C4-2B (cell line): ENCODE data around the gene FMO4.

Experiments
- H3K27ac ChIP-seq: fragments of 450-650 bp; 2 replicates; pipeline ENCODE4 v1.5.1; 2017
- ZFX ChIP-seq: fragments of 450-650 bp; IDR thresholded peaks from 2 replicates; pipeline ENCODE4 v1.6.1; 2017
- TF ChIP-seq, protein P1 (sequence below): fragments of 450-650 bp; conservative IDR thresholded peaks from 2 replicates; pipeline ENCODE4 v1.5.1; 2017; ENCODE audit warnings: mild to moderate bottlenecking

The FMO4 gene, protein sequence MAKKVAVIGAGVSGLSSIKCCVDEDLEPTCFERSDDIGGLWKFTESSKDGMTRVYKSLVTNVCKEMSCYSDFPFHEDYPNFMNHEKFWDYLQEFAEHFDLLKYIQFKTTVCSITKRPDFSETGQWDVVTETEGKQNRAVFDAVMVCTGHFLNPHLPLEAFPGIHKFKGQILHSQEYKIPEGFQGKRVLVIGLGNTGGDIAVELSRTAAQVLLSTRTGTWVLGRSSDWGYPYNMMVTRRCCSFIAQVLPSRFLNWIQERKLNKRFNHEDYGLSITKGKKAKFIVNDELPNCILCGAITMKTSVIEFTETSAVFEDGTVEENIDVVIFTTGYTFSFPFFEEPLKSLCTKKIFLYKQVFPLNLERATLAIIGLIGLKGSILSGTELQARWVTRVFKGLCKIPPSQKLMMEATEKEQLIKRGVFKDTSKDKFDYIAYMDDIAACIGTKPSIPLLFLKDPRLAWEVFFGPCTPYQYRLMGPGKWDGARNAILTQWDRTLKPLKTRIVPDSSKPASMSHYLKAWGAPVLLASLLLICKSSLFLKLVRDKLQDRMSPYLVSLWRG

DNA sequence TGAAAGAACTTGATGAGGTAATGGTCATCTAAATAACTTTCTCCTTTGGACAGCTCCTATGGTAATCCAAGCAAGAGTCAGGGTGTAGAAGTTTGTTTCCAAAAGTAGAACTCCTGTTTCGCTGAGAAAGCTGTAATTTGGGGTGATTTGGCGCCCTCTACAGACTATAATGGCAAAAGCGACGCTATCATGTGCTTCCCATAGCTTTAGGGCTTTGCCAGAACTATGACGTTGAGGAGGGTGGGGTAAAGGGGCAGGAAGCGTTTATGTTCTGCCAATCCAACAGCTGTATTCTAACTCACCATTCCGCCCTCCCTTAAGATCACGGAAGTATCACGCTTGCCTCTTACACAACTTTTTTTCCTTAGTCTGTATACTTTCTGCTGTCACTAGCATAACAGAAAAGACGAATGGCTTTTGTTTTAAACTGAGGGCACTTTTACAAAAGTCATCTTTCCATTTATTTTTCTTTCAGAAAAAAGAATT lies at the start of gene FMO4:
Gene FMO4 (plus strand): TSS at position 349 of the 486 bp plus-strand sequence. CDS start 5,643 bp downstream, outside the sequence.
- no peak within 1 kb of the TSS for H3K27ac ChIP-seq
- no peak for TF ChIP-seq ZFX
- TF ChIP-seq, protein P1, sequence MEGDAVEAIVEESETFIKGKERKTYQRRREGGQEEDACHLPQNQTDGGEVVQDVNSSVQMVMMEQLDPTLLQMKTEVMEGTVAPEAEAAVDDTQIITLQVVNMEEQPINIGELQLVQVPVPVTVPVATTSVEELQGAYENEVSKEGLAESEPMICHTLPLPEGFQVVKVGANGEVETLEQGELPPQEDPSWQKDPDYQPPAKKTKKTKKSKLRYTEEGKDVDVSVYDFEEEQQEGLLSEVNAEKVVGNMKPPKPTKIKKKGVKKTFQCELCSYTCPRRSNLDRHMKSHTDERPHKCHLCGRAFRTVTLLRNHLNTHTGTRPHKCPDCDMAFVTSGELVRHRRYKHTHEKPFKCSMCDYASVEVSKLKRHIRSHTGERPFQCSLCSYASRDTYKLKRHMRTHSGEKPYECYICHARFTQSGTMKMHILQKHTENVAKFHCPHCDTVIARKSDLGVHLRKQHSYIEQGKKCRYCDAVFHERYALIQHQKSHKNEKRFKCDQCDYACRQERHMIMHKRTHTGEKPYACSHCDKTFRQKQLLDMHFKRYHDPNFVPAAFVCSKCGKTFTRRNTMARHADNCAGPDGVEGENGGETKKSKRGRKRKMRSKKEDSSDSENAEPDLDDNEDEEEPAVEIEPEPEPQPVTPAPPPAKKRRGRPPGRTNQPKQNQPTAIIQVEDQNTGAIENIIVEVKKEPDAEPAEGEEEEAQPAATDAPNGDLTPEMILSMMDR: peak; percentile 94

DNA sequence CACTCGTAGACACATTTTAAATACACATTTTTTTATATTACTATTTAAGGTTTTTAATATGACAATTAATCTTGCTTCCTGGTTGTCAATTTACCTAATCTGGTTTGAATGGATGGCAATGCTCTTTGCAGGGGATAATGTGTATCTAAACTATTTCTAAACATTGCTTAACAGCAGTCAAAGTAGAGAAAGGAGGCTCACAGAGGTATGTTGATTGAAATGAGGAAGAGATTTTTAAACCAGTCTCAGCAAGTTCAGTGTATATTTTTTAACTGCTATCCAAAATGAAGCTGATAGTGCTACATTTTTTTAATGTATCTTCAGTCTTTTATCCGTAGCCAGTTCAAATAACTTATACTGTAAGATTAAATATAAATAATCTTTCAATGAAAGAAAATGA lies 48.3 kb upstream of the FMO4 start:
- H3K27ac ChIP-seq: no peak overlapping the region
- TF ChIP-seq, protein P1: no peak

DNA sequence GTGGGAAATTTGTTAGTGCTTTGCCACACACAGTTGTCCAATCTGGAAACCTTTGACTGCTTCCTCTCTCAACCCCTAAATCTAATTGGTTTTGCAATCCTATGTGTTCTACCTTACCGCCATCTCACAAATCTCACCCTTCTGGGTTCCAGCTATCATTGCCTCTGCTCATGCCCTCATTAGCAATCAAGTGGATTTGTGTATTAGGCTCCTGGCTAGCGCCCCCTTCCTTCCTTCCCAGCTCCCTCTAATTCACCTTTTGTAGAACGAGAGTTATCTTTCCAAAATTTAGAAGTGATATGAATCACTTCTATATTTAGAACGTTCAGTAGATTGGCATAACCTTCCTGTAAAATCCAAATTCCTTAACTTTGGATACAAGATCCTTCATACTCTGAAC lies 47.1 kb upstream of the FMO4 start:
- no peak overlapping the region for H3K27ac ChIP-seq
- TF ChIP-seq, protein P1: no peak
- no peak for TF ChIP-seq ZFX

DNA sequence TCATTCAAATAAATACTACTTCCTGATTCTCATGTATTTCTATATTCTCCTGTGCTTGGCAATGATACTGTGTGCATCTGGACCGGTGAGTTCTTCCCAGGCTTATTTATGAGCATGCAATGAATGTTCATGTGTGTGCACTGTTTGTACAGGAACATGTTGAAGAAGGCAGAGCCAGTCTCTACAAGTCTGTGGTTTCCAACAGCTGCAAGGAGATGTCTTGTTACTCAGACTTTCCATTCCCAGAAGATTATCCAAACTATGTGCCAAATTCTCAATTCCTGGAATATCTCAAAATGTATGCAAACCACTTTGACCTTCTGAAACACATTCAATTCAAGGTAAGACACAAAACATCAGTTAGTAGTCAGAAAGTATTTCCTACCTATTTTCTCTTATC lies 46.6 kb upstream of the FMO4 start:
- no peak for TF ChIP-seq ZFX
- TF ChIP-seq, protein P1: no peak
- no peak overlapping the region for H3K27ac ChIP-seq

DNA sequence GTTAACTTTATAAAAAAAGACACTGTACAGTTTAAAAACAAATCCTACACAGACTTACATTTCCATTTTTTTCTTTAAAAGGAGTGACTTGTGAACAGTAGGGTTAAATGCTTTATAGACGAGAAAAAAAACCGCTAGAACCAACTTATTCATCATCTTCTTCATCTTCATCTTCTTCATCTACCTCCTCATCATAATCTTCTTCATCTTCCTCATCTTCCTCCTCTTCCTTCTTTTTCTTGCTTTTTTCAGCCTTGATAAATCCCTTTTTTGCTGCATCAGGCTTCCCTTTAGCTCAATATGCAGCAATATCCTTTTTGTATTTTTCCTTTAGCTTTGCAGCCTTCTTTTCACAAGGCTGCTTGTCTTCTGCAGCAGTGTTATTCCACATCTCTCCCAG lies 43.2 kb upstream of the FMO4 start:
- TF ChIP-seq ZFX: no peak
- TF ChIP-seq, protein P1: no peak
- H3K27ac ChIP-seq: no peak overlapping the region

DNA sequence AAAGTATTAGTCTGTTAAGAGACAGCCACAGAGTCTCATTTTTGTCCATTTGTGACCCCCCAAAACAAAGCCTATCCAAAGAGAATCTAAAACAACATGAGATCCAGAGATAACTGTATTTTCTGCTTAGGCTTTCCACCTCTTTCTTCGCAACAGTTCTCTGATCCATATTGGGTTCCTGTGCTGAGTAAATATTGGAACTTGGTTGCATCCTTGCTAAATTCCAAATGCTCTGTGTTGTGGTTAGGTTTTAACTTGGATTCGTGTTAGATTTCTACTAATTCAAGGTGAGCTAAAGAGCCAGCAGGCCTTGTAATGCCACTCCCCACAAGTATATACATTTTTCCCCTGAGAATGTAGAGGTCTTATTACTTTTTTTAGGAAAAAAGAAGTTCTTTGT lies 36.4 kb upstream of the FMO4 start:
- TF ChIP-seq, protein P1: no peak
- TF ChIP-seq ZFX: no peak
- H3K27ac ChIP-seq: no peak overlapping the region

DNA sequence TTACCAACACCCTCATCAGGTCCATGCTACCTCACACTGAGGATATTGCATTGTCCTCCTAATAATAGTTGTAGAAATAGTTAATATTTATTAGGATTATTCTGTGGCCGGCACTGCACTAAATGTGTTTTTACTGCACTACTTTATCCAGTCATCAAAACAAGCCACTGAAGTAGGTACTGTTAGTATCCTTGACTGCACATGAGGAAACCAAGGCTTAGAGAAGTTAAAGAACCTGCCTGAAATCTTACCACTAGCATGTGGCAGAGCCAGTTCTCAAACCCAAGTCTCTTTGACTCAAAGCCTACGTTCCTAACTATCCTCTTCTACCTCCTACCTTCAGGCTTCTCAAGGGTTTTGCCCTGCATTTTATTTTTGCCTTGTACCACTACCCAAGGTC lies 34.7 kb upstream of the FMO4 start:
- no peak overlapping the region for H3K27ac ChIP-seq
- TF ChIP-seq, protein P1: no peak
- no peak for TF ChIP-seq ZFX
